ENCODE measurements around the gene ASIC2.

ASIC2 gene

GRCh38 chr17:33154869-33155455 lies 138.1 kb downstream of the ASIC2 start:
- no peak for DNase-seq (ENCODE audit: low read depth)

- DNase-seq (ENCODE audit: low read depth) = no peak
Observed at GRCh38 chr17:33152783-33153182, 140.3 kb downstream of the ASIC2 start.

GRCh38 chr17:33151565-33151964 lies 141.5 kb downstream of the ASIC2 start:
- DNase-seq (ENCODE audit: low read depth) = no peak

GRCh38 chr17:33145941-33146340 lies 147.2 kb downstream of the ASIC2 start:
- no peak for DNase-seq (ENCODE audit: low read depth)

GRCh38 chr17:33144837-33145236 lies 148.3 kb downstream of the ASIC2 start:
- DNase-seq (ENCODE audit: low read depth) = no peak

GRCh38 chr17:33142705-33143299 lies 150.3 kb downstream of the ASIC2 start:
- no peak for DNase-seq (ENCODE audit: low read depth)

GRCh38 chr17:33140413-33141099 lies 152.5 kb downstream of the ASIC2 start:
- no peak for DNase-seq (ENCODE audit: low read depth)

GRCh38 chr17:33138627-33139026 lies 154.5 kb downstream of the ASIC2 start:
- DNase-seq (ENCODE audit: low read depth) = no peak

- no peak for DNase-seq (ENCODE audit: low read depth)
Observed at GRCh38 chr17:33137426-33137825, 155.7 kb downstream of the ASIC2 start.

- no peak for DNase-seq (ENCODE audit: low read depth)
Observed at GRCh38 chr17:33135691-33136090, 157.4 kb downstream of the ASIC2 start.

GRCh38 chr17:33131620-33132019 lies 161.5 kb downstream of the ASIC2 start:
- DNase-seq (ENCODE audit: low read depth) = no peak

GRCh38 chr17:33127706-33128105 lies 165.4 kb downstream of the ASIC2 start:
- DNase-seq (ENCODE audit: low read depth) = no peak

- DNase-seq (ENCODE audit: low read depth) = no peak
Observed at GRCh38 chr17:33126086-33126485, 167.0 kb downstream of the ASIC2 start.

GRCh38 chr17:33125552-33125950 lies 167.5 kb downstream of the ASIC2 start:
- DNase-seq (ENCODE audit: low read depth) = no peak

- no peak for DNase-seq (ENCODE audit: low read depth)
Observed at GRCh38 chr17:33124871-33125551, 168.1 kb downstream of the ASIC2 start.

- DNase-seq (ENCODE audit: low read depth) = no peak
Observed at GRCh38 chr17:33124185-33124584, 168.9 kb downstream of the ASIC2 start.

- DNase-seq (ENCODE audit: low read depth) = no peak
Observed at GRCh38 chr17:33121756-33122155, 171.3 kb downstream of the ASIC2 start.

GRCh38 chr17:33121272-33121671 lies 171.8 kb downstream of the ASIC2 start:
- no peak for DNase-seq (ENCODE audit: low read depth)

- DNase-seq (ENCODE audit: low read depth) = no peak
Observed at GRCh38 chr17:33120103-33120502, 173.0 kb downstream of the ASIC2 start.

GRCh38 chr17:33118391-33119075 lies 174.6 kb downstream of the ASIC2 start:
- no peak for DNase-seq (ENCODE audit: low read depth)

GRCh38 chr17:33116021-33116551 lies 177.0 kb downstream of the ASIC2 start:
- no peak for DNase-seq (ENCODE audit: low read depth)

- DNase-seq (ENCODE audit: low read depth) = no peak
Observed at GRCh38 chr17:33115366-33115765, 177.7 kb downstream of the ASIC2 start.

Measured in stimulated activated CD8-positive, alpha-beta memory T cell treated with anti-CD3 and anti-CD28 coated beads, Interleukin-12 subunit alpha, Interleukin-12 subunit beta, amount 100 ng/mL, for 1 hour (primary cell).